ENCODE measurements around the gene ATP9B.
"Not testable (repeated sequence)": the region's sequence is repeated elsewhere in the genome, so short reads cannot be mapped to it uniquely, and the experiment has no call there.

ATP9B gene

GRCh38 chr18:79070486-79070885 is 1.3 kb downstream of the ATP9B start:
- Histone ChIP-seq H3K27me3 (ENCODE audit: insufficient read depth, insufficient read length) (peaks cover 9% of the 10 kb centered on the region), H3K9me3 (ENCODE audit: insufficient read depth, low read length) (peaks cover 50% of the 10 kb centered on the region), H3K4me3 (ENCODE audit: insufficient read length, low read depth) (peak overlapping the region; percentile 82), H3K4me1 (ENCODE audit: insufficient read depth, insufficient read length) (no peaks in the 10 kb centered on the region), H3K36me3 (ENCODE audit: insufficient read depth, insufficient read length, low read length) (no peaks in the 10 kb centered on the region), H3K9ac (ENCODE audit: insufficient read length, low read depth) (no peak overlapping the region)
- no peak for DNase-seq (ENCODE audit: low read depth, low spot score)
- no peak for TF ChIP-seq SUZ12 (IDR thresholded peaks at IDR 0.05; ENCODE audit: extremely low read depth, insufficient read depth, insufficient read length)
- no peak for TF ChIP-seq ZNF274 (IDR thresholded peaks at IDR 0.05; ENCODE audit: low read depth, low read length)
- no peak for TF ChIP-seq YY1 (IDR thresholded peaks at IDR 0.05; ENCODE audit: insufficient read depth, insufficient read length)

GRCh38 chr18:79071037-79071436 is 1.8 kb downstream of the ATP9B start:
- TF ChIP-seq SUZ12 (IDR thresholded peaks at IDR 0.05; ENCODE audit: extremely low read depth, insufficient read depth, insufficient read length) (no peak), YY1 (IDR thresholded peaks at IDR 0.05; ENCODE audit: insufficient read depth, insufficient read length) (no peak), ZNF274 (IDR thresholded peaks at IDR 0.05; ENCODE audit: low read depth, low read length) (no peak)
- no peak overlapping the region for H3K9ac ChIP-seq (ENCODE audit: insufficient read length, low read depth)
- no peak for DNase-seq (ENCODE audit: low read depth, low spot score)
- H3K4me1 ChIP-seq (ENCODE audit: insufficient read depth, insufficient read length): no peaks in the 10 kb centered on the region
- H3K9me3 ChIP-seq (ENCODE audit: insufficient read depth, low read length): peaks cover 55% of the 10 kb centered on the region
- H3K4me3 ChIP-seq (ENCODE audit: insufficient read length, low read depth): no peak overlapping the region
- H3K27me3 ChIP-seq (ENCODE audit: insufficient read depth, insufficient read length): peaks cover 9% of the 10 kb centered on the region
- no peaks in the 10 kb centered on the region for H3K36me3 ChIP-seq (ENCODE audit: insufficient read depth, insufficient read length, low read length)

- H3K4me1 ChIP-seq (ENCODE audit: insufficient read depth, insufficient read length): no peaks in the 10 kb centered on the region
- peaks cover 61% of the 10 kb centered on the region for H3K9me3 ChIP-seq (ENCODE audit: insufficient read depth, low read length)
- no peak for DNase-seq (ENCODE audit: low read depth, low spot score)
- TF ChIP-seq SUZ12 (IDR thresholded peaks at IDR 0.05; ENCODE audit: extremely low read depth, insufficient read depth, insufficient read length) (no peak), ZNF274 (IDR thresholded peaks at IDR 0.05; ENCODE audit: low read depth, low read length) (no peak), YY1 (IDR thresholded peaks at IDR 0.05; ENCODE audit: insufficient read depth, insufficient read length) (no peak)
- H3K4me3 ChIP-seq (ENCODE audit: insufficient read length, low read depth): no peak overlapping the region
- H3K9ac ChIP-seq (ENCODE audit: insufficient read length, low read depth): no peak overlapping the region
- peaks cover 9% of the 10 kb centered on the region for H3K27me3 ChIP-seq (ENCODE audit: insufficient read depth, insufficient read length)
- no peaks in the 10 kb centered on the region for H3K36me3 ChIP-seq (ENCODE audit: insufficient read depth, insufficient read length, low read length)
Observed at GRCh38 chr18:79071503-79072210, 2.5 kb downstream of the ATP9B start.

GRCh38 chr18:79072655-79073054 is 3.5 kb downstream of the ATP9B start:
- DNase-seq (ENCODE audit: low read depth, low spot score); H3K4me1 ChIP-seq (ENCODE audit: insufficient read depth, insufficient read length); H3K9ac ChIP-seq (ENCODE audit: insufficient read length, low read depth); H3K4me3 ChIP-seq (ENCODE audit: insufficient read length, low read depth); H3K27me3 ChIP-seq (ENCODE audit: insufficient read depth, insufficient read length); H3K36me3 ChIP-seq (ENCODE audit: insufficient read depth, insufficient read length, low read length): not testable (repeated sequence)
- H3K9me3 ChIP-seq (ENCODE audit: insufficient read depth, low read length): peaks cover 62% of the 10 kb centered on the region

GRCh38 chr18:79077181-79077580 is 8.0 kb downstream of the ATP9B start:
- H3K36me3 ChIP-seq (ENCODE audit: insufficient read depth, insufficient read length, low read length): peaks cover 10% of the 10 kb centered on the region
- H3K9ac ChIP-seq (ENCODE audit: insufficient read length, low read depth): no peak overlapping the region
- peaks cover 49% of the 10 kb centered on the region for H3K9me3 ChIP-seq (ENCODE audit: insufficient read depth, low read length)

GRCh38 chr18:79078791-79079190 is 9.6 kb downstream of the ATP9B start:
- H3K4me1 ChIP-seq (ENCODE audit: insufficient read depth, insufficient read length); H3K4me3 ChIP-seq (ENCODE audit: insufficient read length, low read depth); DNase-seq (ENCODE audit: low read depth, low spot score); H3K27me3 ChIP-seq (ENCODE audit: insufficient read depth, insufficient read length); H3K9ac ChIP-seq (ENCODE audit: insufficient read length, low read depth): not testable (repeated sequence)
- Histone ChIP-seq H3K9me3 (ENCODE audit: insufficient read depth, low read length) (peaks cover 35% of the 10 kb centered on the region), H3K36me3 (ENCODE audit: insufficient read depth, insufficient read length, low read length) (peaks cover 14% of the 10 kb centered on the region)

More at GRCh38 chr18:79077181-79077580, 8.0 kb downstream of the ATP9B start:
- TF ChIP-seq SUZ12 (IDR thresholded peaks at IDR 0.05; ENCODE audit: extremely low read depth, insufficient read depth, insufficient read length) (no peak), ZNF274 (IDR thresholded peaks at IDR 0.05; ENCODE audit: low read depth, low read length) (no peak), YY1 (IDR thresholded peaks at IDR 0.05; ENCODE audit: insufficient read depth, insufficient read length) (no peak)
- no peaks in the 10 kb centered on the region for H3K27me3 ChIP-seq (ENCODE audit: insufficient read depth, insufficient read length)
- no peak overlapping the region for H3K4me3 ChIP-seq (ENCODE audit: insufficient read length, low read depth)
- DNase-seq (ENCODE audit: low read depth, low spot score): no peak
- no peaks in the 10 kb centered on the region for H3K4me1 ChIP-seq (ENCODE audit: insufficient read depth, insufficient read length)

GRCh38 chr18:79092874-79093273 is 23.7 kb downstream of the ATP9B start:
- Histone ChIP-seq H3K9me3 (ENCODE audit: insufficient read depth, low read length) (no peaks in the 10 kb centered on the region), H3K27me3 (ENCODE audit: insufficient read depth, insufficient read length) (no peaks in the 10 kb centered on the region), H3K4me3 (ENCODE audit: insufficient read length, low read depth) (no peak overlapping the region), H3K36me3 (ENCODE audit: insufficient read depth, insufficient read length, low read length) (peaks cover 2% of the 10 kb centered on the region), H3K4me1 (ENCODE audit: insufficient read depth, insufficient read length) (no peaks in the 10 kb centered on the region), H3K9ac (ENCODE audit: insufficient read length, low read depth) (no peak overlapping the region)
- TF ChIP-seq SUZ12 (IDR thresholded peaks at IDR 0.05; ENCODE audit: extremely low read depth, insufficient read depth, insufficient read length) (no peak), YY1 (IDR thresholded peaks at IDR 0.05; ENCODE audit: insufficient read depth, insufficient read length) (no peak), ZNF274 (IDR thresholded peaks at IDR 0.05; ENCODE audit: low read depth, low read length) (no peak)
- DNase-seq (ENCODE audit: low read depth, low spot score): no peak

GRCh38 chr18:79093986-79094385 is 24.8 kb downstream of the ATP9B start:
- peaks cover 2% of the 10 kb centered on the region for H3K36me3 ChIP-seq (ENCODE audit: insufficient read depth, insufficient read length, low read length)
- H3K4me1 ChIP-seq (ENCODE audit: insufficient read depth, insufficient read length): no peaks in the 10 kb centered on the region
- H3K4me3 ChIP-seq (ENCODE audit: insufficient read length, low read depth): no peak overlapping the region
- no peak overlapping the region for H3K9ac ChIP-seq (ENCODE audit: insufficient read length, low read depth)
- TF ChIP-seq SUZ12 (IDR thresholded peaks at IDR 0.05; ENCODE audit: extremely low read depth, insufficient read depth, insufficient read length) (no peak), ZNF274 (IDR thresholded peaks at IDR 0.05; ENCODE audit: low read depth, low read length) (no peak), YY1 (IDR thresholded peaks at IDR 0.05; ENCODE audit: insufficient read depth, insufficient read length) (no peak)
- H3K27me3 ChIP-seq (ENCODE audit: insufficient read depth, insufficient read length): no peaks in the 10 kb centered on the region
- no peak for DNase-seq (ENCODE audit: low read depth, low spot score)
- no peaks in the 10 kb centered on the region for H3K9me3 ChIP-seq (ENCODE audit: insufficient read depth, low read length)
